Amniotic epithelial cell (primary cell): ENCODE data around the gene KRTAP5-5.
"Not testable (repeated sequence)": the region's sequence is repeated elsewhere in the genome, so short reads cannot be mapped to it uniquely, and the experiment has no call there.

Experiments used
- DNase-seq: peaks from one replicate; pipeline ENCODE4 v3.0.0-alpha.2; 2010; ENCODE audit warnings: low read depth

The KRTAP5-5 gene

GRCh38 chr11:1656670-1657069 is 27.1 kb downstream of the KRTAP5-5 start:
- no peak for DNase-seq

GRCh38 chr11:1659506-1659905 is 29.9 kb downstream of the KRTAP5-5 start:
- no peak for DNase-seq

- no peak for DNase-seq
These were observed 30.7 kb downstream of the KRTAP5-5 start for GRCh38 chr11:1660111-1660867.

GRCh38 chr11:1661454-1662269 is 32.1 kb downstream of the KRTAP5-5 start:
- not testable (repeated sequence) for DNase-seq

GRCh38 chr11:1662699-1663283 is 33.2 kb downstream of the KRTAP5-5 start:
- DNase-seq = not testable (repeated sequence)

- DNase-seq = no peak
These were observed 35.7 kb downstream of the KRTAP5-5 start for GRCh38 chr11:1665313-1665712.

- DNase-seq = no peak
These were observed 37.7 kb downstream of the KRTAP5-5 start for GRCh38 chr11:1667121-1667850.

- no peak for DNase-seq
These were observed 38.3 kb downstream of the KRTAP5-5 start for GRCh38 chr11:1667906-1668305.

- no peak for DNase-seq
These were observed 39.4 kb downstream of the KRTAP5-5 start for GRCh38 chr11:1668911-1669473.

GRCh38 chr11:1669546-1670218 is 40.1 kb downstream of the KRTAP5-5 start:
- DNase-seq = no peak

GRCh38 chr11:1670457-1670856 is 40.9 kb downstream of the KRTAP5-5 start:
- DNase-seq = not testable (repeated sequence)

- DNase-seq = no peak
These were observed 41.4 kb downstream of the KRTAP5-5 start for GRCh38 chr11:1670905-1671371.

- DNase-seq = no peak
These were observed 42.1 kb downstream of the KRTAP5-5 start for GRCh38 chr11:1671658-1672057.

GRCh38 chr11:1672613-1673350 is 43.2 kb downstream of the KRTAP5-5 start:
- DNase-seq = no peak

GRCh38 chr11:1673446-1674172 is 44.0 kb downstream of the KRTAP5-5 start:
- DNase-seq = no peak

GRCh38 chr11:1674173-1675131 is 44.9 kb downstream of the KRTAP5-5 start:
- DNase-seq = no peak

GRCh38 chr11:1675536-1676228 is 46.1 kb downstream of the KRTAP5-5 start:
- no peak for DNase-seq

- DNase-seq = no peak
These were observed 46.7 kb downstream of the KRTAP5-5 start for GRCh38 chr11:1676229-1676740.
